HEK293T (cell line): ENCODE data around the gene IRAK2.

Experiments used
- CTCF ChIA-PET: fragments of 350-600 bp; formaldehyde crosslinking; extraction: SDS; loops from one replicate; lab custom pipeline; 2021; ENCODE audit warnings: antibody characterized with exemption, inconsistent platforms; lab: Yijun Ruan, JAX
- POLR2A ChIA-PET: fragments of 350-600 bp; formaldehyde crosslinking; extraction: SDS; loops from one replicate; lab custom pipeline; 2020; ENCODE audit warnings: antibody characterized with exemption, inconsistent platforms; lab: Yijun Ruan, JAX
- DNase-seq: peaks from one replicate; pipeline ENCODE4 v3.0.0; 2012; ENCODE audit warnings: mixed read lengths; ENCODE audit errors: extremely low spot score
- ARNT ChIP-seq: fragments of 450-650 bp; IDR thresholded peaks from 2 replicates; pipeline ENCODE4 v1.6.1; 2017; ENCODE audit warnings: mild to moderate bottlenecking
- BHLHE40 ChIP-seq: fragments of 450-650 bp; IDR thresholded peaks from 2 replicates; pipeline ENCODE4 v1.6.1; 2016; ENCODE audit warnings: mild to moderate bottlenecking, moderate library complexity, borderline replicate concordance
- CTBP1 ChIP-seq: fragments of 450-650 bp; IDR thresholded peaks from 2 replicates; pipeline ENCODE4 v1.6.1; 2016; ENCODE audit warnings: borderline replicate concordance
- ELF4 ChIP-seq: fragments of 450-650 bp; IDR thresholded peaks from 2 replicates; pipeline ENCODE4 v1.6.1; 2017; ENCODE audit warnings: antibody characterized with exemption
- FOXA1 ChIP-seq: fragments of 450-650 bp; IDR thresholded peaks from 2 replicates; pipeline ENCODE4 v1.6.1; 2016; ENCODE audit warnings: mild to moderate bottlenecking
- FOXK2 ChIP-seq: fragments of 450-650 bp; IDR thresholded peaks from 2 replicates; pipeline ENCODE4 v1.6.1; 2016; ENCODE audit warnings: mild to moderate bottlenecking
- FOXM1 ChIP-seq: fragments of 450-650 bp; IDR thresholded peaks from 2 replicates; pipeline ENCODE4 v1.6.1; 2017; ENCODE audit warnings: mild to moderate bottlenecking, borderline replicate concordance
- HDGF ChIP-seq: fragments of 450-650 bp; IDR thresholded peaks from 2 replicates; pipeline ENCODE4 v1.6.1; 2017; ENCODE audit warnings: antibody characterized with exemption, borderline replicate concordance
- L3MBTL2 ChIP-seq: fragments of 450-650 bp; conservative IDR thresholded peaks from 2 replicates; pipeline ENCODE4 v1.6.1; 2016; ENCODE audit warnings: mild to moderate bottlenecking
- LEF1 ChIP-seq: fragments of 450-650 bp; IDR thresholded peaks from 2 replicates; pipeline ENCODE4 v1.6.1; 2017; ENCODE audit warnings: mild to moderate bottlenecking, borderline replicate concordance
- NFRKB ChIP-seq: fragments of 450-650 bp; IDR thresholded peaks from 2 replicates; pipeline ENCODE4 v1.6.1; 2016; ENCODE audit warnings: mild to moderate bottlenecking, moderate library complexity
- PKNOX1 ChIP-seq: fragments of 450-650 bp; IDR thresholded peaks from 2 replicates; pipeline ENCODE4 v1.6.1; 2016
- SP1 ChIP-seq: fragments of 450-650 bp; IDR thresholded peaks from 2 replicates; pipeline ENCODE4 v1.6.1; 2017
- SUZ12 ChIP-seq: fragments of 450-650 bp; IDR thresholded peaks from 2 replicates; pipeline ENCODE4 v1.6.1; 2016; ENCODE audit warnings: mild to moderate bottlenecking
- TARDBP ChIP-seq: fragments of 450-650 bp; IDR thresholded peaks from 2 replicates; pipeline ENCODE4 v1.6.1; 2016
- ZNF384 ChIP-seq: fragments of 450-650 bp; IDR thresholded peaks from 2 replicates; pipeline ENCODE4 v1.6.1; 2016

Gene IRAK2

GRCh38 chr3:10193692-10194327 is 29.1 kb downstream of the IRAK2 start:
- DNase-seq: no peak
- ChIA-PET CTCF (interaction anchor here (1.0 kb wide), 1 partner anchor 545 kb away, joined by 3 read pairs; no protein-coding TSS in a partner anchor), POLR2A (no interaction called here)
- TF ChIP-seq L3MBTL2 (no peak), ARNT (no peak), TARDBP (no peak), ELF4 (no peak), PKNOX1 (no peak), FOXA1 (no peak), SP1 (no peak), FOXM1 (no peak), CTBP1 (no peak), SUZ12 (no peak), BHLHE40 (no peak), NFRKB (no peak), HDGF (no peak)

- POLR2A ChIA-PET: no interaction called here
- CTCF ChIA-PET: interaction anchor here (1.0 kb wide), 1 partner anchor 544 kb away, joined by 3 read pairs; no protein-coding TSS in a partner anchor
- no peak for DNase-seq
Observed at GRCh38 chr3:10194328-10195071, 29.8 kb downstream of the IRAK2 start.

GRCh38 chr3:10195366-10196089 is 30.8 kb downstream of the IRAK2 start:
- ChIA-PET CTCF (no interaction called here), POLR2A (no interaction called here)
- TF ChIP-seq TARDBP (no peak), L3MBTL2 (no peak), NFRKB (no peak), SP1 (no peak), FOXK2 (no peak), FOXM1 (no peak), CTBP1 (no peak), LEF1 (no peak), BHLHE40 (no peak), ELF4 (no peak), SUZ12 (no peak), FOXA1 (no peak), ZNF384 (no peak), HDGF (no peak), ARNT (no peak), PKNOX1 (no peak)
- DNase-seq: no peak

More at GRCh38 chr3:10194328-10195071, 29.8 kb downstream of the IRAK2 start:
- TF ChIP-seq NFRKB (no peak), CTBP1 (no peak), ARNT (no peak), BHLHE40 (no peak), SUZ12 (no peak), FOXM1 (no peak), HDGF (no peak)

- TF ChIP-seq ZNF384 (no peak), L3MBTL2 (no peak), NFRKB (no peak), FOXM1 (no peak), SUZ12 (no peak), ARNT (no peak), CTBP1 (no peak), BHLHE40 (no peak), LEF1 (no peak), SP1 (no peak), FOXK2 (no peak), ELF4 (no peak), HDGF (no peak), PKNOX1 (no peak), TARDBP (no peak), FOXA1 (no peak)
- no peak for DNase-seq
- ChIA-PET POLR2A (no interaction called here), CTCF (interaction anchor here (0.7 kb wide), 1 partner anchor 562 kb away, joined by 3 read pairs; no protein-coding TSS in a partner anchor)
Observed at GRCh38 chr3:10196389-10197052, 31.8 kb downstream of the IRAK2 start.

- CTCF ChIA-PET: no interaction called here
- no peak for TF ChIP-seq FOXA1
- TF ChIP-seq ELF4: no peak
- no peak for TF ChIP-seq TARDBP
- no peak for TF ChIP-seq ARNT
- TF ChIP-seq SUZ12: no peak
- no peak for TF ChIP-seq HDGF
- POLR2A ChIA-PET: no interaction called here
- no peak for DNase-seq
Observed at GRCh38 chr3:10198226-10198625, 33.5 kb downstream of the IRAK2 start.
